ENCODE data around the gene SLC22A2.

- TF ChIP-seq CTCF (IDR thresholded peaks at IDR 0.05; ENCODE audit: insufficient read depth, low read length, poor library complexity, severe bottlenecking) = no peak
- no peak for TF ChIP-seq EZH2phosphoT487 (conservative IDR thresholded peaks at IDR 0.05; ENCODE audit: low read length)
Observed at GRCh38 chr6:160263196-160263939, 4.7 kb upstream of the SLC22A2 start.

Measured in SU-DHL-6 (cell line).